Activated CD4-positive, alpha-beta T cell treated with anti-CD3 and anti-CD28 coated beads, Interleukin-2, amount 10 ng/mL, durations not matched to agents 7 days and 5 days (primary cell): Measurements from ENCODE around the gene GYS2. TPM values are rescaled to one million over a fixed set of nuclear protein-coding genes. Genes with fewer than 3 reads are reported as not detected.

Source experiments
- CTCF ChIA-PET: fragments of 350-600 bp; sonication (Branson Sonifier 250); formaldehyde crosslinking; loops from one replicate; lab custom pipeline; 2021; ENCODE audit warnings: antibody characterized with exemption; lab: Charles Lee
- POLR2A ChIA-PET: fragments of 350-600 bp; sonication (Branson Sonifier 250); formaldehyde crosslinking; loops from one replicate; lab custom pipeline; 2021; ENCODE audit warnings: antibody characterized with exemption; lab: Charles Lee
- DNase-seq: peaks from one replicate; pipeline ENCODE4 v3.0.0-alpha.2; 2020
- H3K27ac Mint-ChIP-seq: one replicate; pipeline ENCODE4 v1.8.0; 2021; ENCODE audit warnings: mild to moderate bottlenecking, moderate library complexity, mixed read lengths
- H3K27me3 Mint-ChIP-seq: one replicate; pipeline ENCODE4 v1.8.0; 2021; ENCODE audit warnings: mixed read lengths
- H3K36me3 Mint-ChIP-seq: one replicate; pipeline ENCODE4 v1.8.0; 2021; ENCODE audit warnings: low read depth, mixed read lengths
- H3K4me1 Mint-ChIP-seq: one replicate; pipeline ENCODE4 v1.8.0; 2021; ENCODE audit warnings: mixed read lengths
- H3K4me3 Mint-ChIP-seq: one replicate; pipeline ENCODE4 v1.8.0; 2021; ENCODE audit warnings: mild to moderate bottlenecking, moderate library complexity, mixed read lengths
- H3K9me3 Mint-ChIP-seq: one replicate; pipeline ENCODE4 v1.8.0; 2021; ENCODE audit warnings: mixed read lengths
- total RNA-seq, 2 experiments: library from RNA; stranded (reverse); gene quantifications; one replicate each; pipeline ENCODE4 v1.2.3, GENCODE V29; 2021

The GYS2 gene
- total RNA-seq, 2 experiments from 2014 or later: not detected

- Mint-ChIP-seq H3K4me1 (no peaks in the 10 kb centered on the region), H3K27ac (no peak overlapping the region), H3K9me3 (no peaks in the 10 kb centered on the region), H3K4me3 (no peak overlapping the region), H3K27me3 (peaks cover 4% of the 10 kb centered on the region), H3K36me3 (no peaks in the 10 kb centered on the region)
- DNase-seq: no peak
- ChIA-PET CTCF (interaction anchor here (0.9 to 1.2 kb wide), 3 partner anchors 12 to 106 kb away, joined by 3 to 5 read pairs (median 3); no protein-coding TSS in a partner anchor), POLR2A (no interaction called here)
These were observed 61.5 kb downstream of the GYS2 start for GRCh38 chr12:21543151-21543550.

- Mint-ChIP-seq H3K27ac (no peak overlapping the region), H3K27me3 (peaks cover 4% of the 10 kb centered on the region), H3K36me3 (no peaks in the 10 kb centered on the region), H3K4me1 (no peaks in the 10 kb centered on the region), H3K4me3 (no peak overlapping the region), H3K9me3 (no peaks in the 10 kb centered on the region)
- DNase-seq: no peak
- ChIA-PET CTCF (interaction anchor here (0.9 to 1.4 kb wide), 4 partner anchors 11 to 106 kb away, joined by 3 to 5 read pairs (median 4); no protein-coding TSS in a partner anchor), POLR2A (no interaction called here)
These were observed 62.2 kb downstream of the GYS2 start for GRCh38 chr12:21542403-21542802.

DNA sequence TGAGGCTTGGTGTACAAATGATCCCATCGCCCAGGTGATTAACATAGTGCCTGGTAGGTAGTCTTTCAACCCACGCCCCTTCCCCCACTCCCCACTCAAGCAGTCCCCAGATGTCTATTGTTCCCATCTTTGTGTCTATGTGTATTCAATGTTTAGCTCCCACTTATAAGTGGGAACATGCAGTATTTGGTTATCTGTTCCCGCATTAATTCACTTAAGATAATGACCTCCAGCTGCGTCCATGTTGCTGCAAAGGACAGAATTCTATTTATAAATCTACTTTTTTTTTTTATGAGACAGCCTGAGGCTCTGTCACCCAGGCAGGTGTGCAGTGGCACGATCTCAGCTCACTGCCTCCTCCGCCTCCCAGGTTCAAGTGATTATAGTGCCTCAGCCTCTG lies 62.9 kb downstream of the GYS2 start:
- Mint-ChIP-seq H3K4me1 (no peaks in the 10 kb centered on the region), H3K27ac (no peak overlapping the region), H3K4me3 (no peak overlapping the region), H3K9me3 (no peaks in the 10 kb centered on the region), H3K27me3 (peaks cover 4% of the 10 kb centered on the region), H3K36me3 (no peaks in the 10 kb centered on the region)
- DNase-seq: no peak
- POLR2A ChIA-PET: no interaction called here
- CTCF ChIA-PET: interaction anchor here (0.7 to 1.4 kb wide), 2 partner anchors 14 to 16 kb away, joined by 4 read pairs; partner anchors contain the start of gene SPX

DNA sequence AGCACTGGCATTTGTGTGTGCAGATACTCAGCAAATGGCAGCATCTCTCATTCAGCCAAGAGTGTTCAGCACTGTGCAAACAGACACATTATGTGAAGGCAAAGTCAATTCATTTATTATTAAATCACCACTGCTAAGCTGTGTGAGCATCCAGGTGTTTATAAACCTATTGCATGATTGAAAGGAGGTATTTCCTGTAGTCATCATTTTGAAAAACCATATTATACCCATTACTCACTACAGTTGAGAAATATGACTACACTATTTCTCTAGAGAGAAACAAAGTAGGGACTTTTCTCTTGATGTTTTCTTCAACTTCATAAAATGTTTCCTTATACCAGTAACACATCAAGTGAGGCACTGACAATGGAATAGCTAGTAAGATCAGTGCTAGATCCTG lies 64.8 kb downstream of the GYS2 start:
- no peak for DNase-seq
- no peak overlapping the region for H3K27ac Mint-ChIP-seq
- H3K9me3 Mint-ChIP-seq: no peaks in the 10 kb centered on the region
- CTCF ChIA-PET: interaction anchor here (0.9 kb wide), 1 partner anchor 148 kb away, joined by 3 read pairs; no protein-coding TSS in a partner anchor
- peaks cover 12% of the 10 kb centered on the region for H3K27me3 Mint-ChIP-seq
- POLR2A ChIA-PET: no interaction called here
- no peaks in the 10 kb centered on the region for H3K36me3 Mint-ChIP-seq
- H3K4me1 Mint-ChIP-seq: no peaks in the 10 kb centered on the region
- H3K4me3 Mint-ChIP-seq: no peak overlapping the region

- ChIA-PET CTCF (no interaction called here), POLR2A (no interaction called here)
- Mint-ChIP-seq H3K27me3 (peaks cover 7% of the 10 kb centered on the region), H3K9me3 (no peaks in the 10 kb centered on the region), H3K36me3 (no peaks in the 10 kb centered on the region), H3K4me3 (no peak overlapping the region), H3K27ac (no peak overlapping the region), H3K4me1 (no peaks in the 10 kb centered on the region)
- no peak for DNase-seq
These were observed 66.5 kb downstream of the GYS2 start for GRCh38 chr12:21538061-21538653.

- ChIA-PET CTCF (no interaction called here), POLR2A (no interaction called here)
- Mint-ChIP-seq H3K4me1 (peaks cover 7% of the 10 kb centered on the region), H3K9me3 (peaks cover 4% of the 10 kb centered on the region), H3K4me3 (no peak overlapping the region), H3K27me3 (peaks cover 41% of the 10 kb centered on the region), H3K27ac (no peak overlapping the region), H3K36me3 (no peaks in the 10 kb centered on the region)
- DNase-seq: no peak
These were observed 75.2 kb downstream of the GYS2 start for GRCh38 chr12:21529456-21529855.

DNA sequence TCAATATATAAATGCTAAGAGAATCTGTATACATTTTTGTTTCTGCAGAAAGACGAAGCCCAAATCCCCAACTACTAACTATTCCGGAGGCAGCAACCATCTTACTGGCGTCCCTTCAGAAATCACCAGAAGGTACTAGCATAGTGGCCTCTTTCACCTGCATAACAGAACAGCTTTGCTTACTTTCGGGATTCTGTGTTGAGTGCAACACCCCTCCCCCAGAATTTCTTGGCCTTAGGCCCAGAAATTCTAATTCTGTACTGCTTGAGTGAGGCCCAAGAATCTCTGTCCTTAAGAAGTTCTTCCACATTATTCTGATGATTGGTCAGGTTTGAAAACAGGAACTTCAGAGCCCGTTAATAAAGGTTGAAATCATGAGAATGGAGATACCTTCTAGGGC lies 75.7 kb downstream of the GYS2 start:
- Mint-ChIP-seq H3K4me3 (no peak overlapping the region), H3K36me3 (no peaks in the 10 kb centered on the region), H3K27me3 (peaks cover 45% of the 10 kb centered on the region), H3K9me3 (peaks cover 7% of the 10 kb centered on the region), H3K27ac (no peak overlapping the region), H3K4me1 (peaks cover 7% of the 10 kb centered on the region)
- no peak for DNase-seq
- ChIA-PET CTCF (interaction anchor here (1.6 kb wide), 1 partner anchor 13 kb away, joined by 4 read pairs; no protein-coding TSS in a partner anchor), POLR2A (no interaction called here)

DNA sequence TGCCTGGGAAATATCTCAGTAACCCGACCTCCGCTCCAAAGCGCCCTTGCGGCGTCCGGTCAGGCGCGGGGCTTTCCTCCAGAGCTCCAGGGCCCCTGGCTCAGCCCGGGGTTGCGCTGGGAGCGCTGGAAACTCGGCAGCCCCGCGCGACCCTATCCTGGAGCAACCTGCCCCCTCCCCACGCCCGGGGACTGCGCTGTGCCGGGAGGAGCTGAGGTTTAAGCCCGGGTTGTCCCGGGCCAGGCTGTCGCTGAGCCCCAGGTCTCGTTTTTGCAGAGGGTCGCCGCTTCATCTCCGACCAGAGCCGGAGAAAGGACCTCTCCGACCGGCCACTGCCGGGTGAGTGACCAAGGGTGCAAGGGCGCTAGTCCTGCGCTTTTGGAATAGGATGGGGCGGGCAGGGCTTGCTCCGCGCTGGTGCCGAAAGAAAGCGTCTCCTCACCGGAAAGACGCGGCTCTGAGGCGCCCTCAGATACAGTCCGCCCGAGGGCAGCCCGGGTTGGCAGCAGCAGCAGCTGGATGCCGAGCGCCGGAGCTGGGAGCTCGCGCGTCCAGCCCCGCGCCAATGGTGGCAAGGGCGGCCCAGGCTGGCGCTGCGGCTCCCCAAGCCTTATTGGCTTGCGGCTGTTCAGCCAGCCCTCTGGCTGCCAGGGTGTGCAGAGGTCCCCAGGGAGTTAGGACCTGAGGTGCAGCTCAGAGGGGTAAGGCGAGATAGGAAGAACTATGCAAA lies 77.0 kb downstream of the GYS2 start:
- Mint-ChIP-seq H3K27me3 (peaks cover 49% of the 10 kb centered on the region), H3K9me3 (peaks cover 7% of the 10 kb centered on the region), H3K4me3 (peak overlapping the region; percentile 72), H3K27ac (peak overlapping the region; percentile 20), H3K4me1 (peaks cover 7% of the 10 kb centered on the region), H3K36me3 (no peaks in the 10 kb centered on the region)
- DNase-seq: peak; percentile 69
- POLR2A ChIA-PET: interaction anchor here (0.8 kb wide), 1 partner anchor 26 kb away, joined by 3 read pairs; the partner anchor contains the start of genes GOLT1B and RECQL
- CTCF ChIA-PET: interaction anchor here (1.0 to 2.6 kb wide), 6 partner anchors 8 to 32 kb away, joined by 3 to 9 read pairs (median 4); no protein-coding TSS in a partner anchor

GRCh38 chr12:21526721-21527345 lies 77.8 kb downstream of the GYS2 start:
- CTCF ChIA-PET: interaction anchor here (1.1 to 2.6 kb wide), 4 partner anchors 9 to 28 kb away, joined by 3 to 9 read pairs (median 4); no protein-coding TSS in a partner anchor
- Mint-ChIP-seq H3K4me3 (peak overlapping the region; percentile 72), H3K36me3 (no peaks in the 10 kb centered on the region)

GRCh38 chr12:21526053-21526452 lies 78.6 kb downstream of the GYS2 start, which contains the start of gene SPX:
TSS of gene SPX (plus strand) at chr12:21526296. CDS start at chr12:21526473, 177 bp downstream.
- Mint-ChIP-seq H3K36me3 (no peaks in the 10 kb centered on the region), H3K4me1 (peaks cover 7% of the 10 kb centered on the region), H3K9me3 (peaks cover 7% of the 10 kb centered on the region), H3K27me3 (peaks cover 42% of the 10 kb centered on the region), H3K27ac (peak within 1 kb of the TSS; percentile 46), H3K4me3 (peak within 1 kb of the TSS; percentile 72)
- ChIA-PET POLR2A (no interaction called here), CTCF (interaction anchor here (1.2 to 2.6 kb wide), 2 partner anchors 15 to 16 kb away, joined by 4 to 9 read pairs; no protein-coding TSS in a partner anchor)
- no peak for DNase-seq

More at GRCh38 chr12:21526721-21527345, 77.8 kb downstream of the GYS2 start:
- H3K27me3 Mint-ChIP-seq: peaks cover 47% of the 10 kb centered on the region
- peaks cover 7% of the 10 kb centered on the region for H3K4me1 Mint-ChIP-seq
- POLR2A ChIA-PET: no interaction called here
- H3K27ac Mint-ChIP-seq: peak overlapping the region; percentile 46
- DNase-seq: no peak
- peaks cover 7% of the 10 kb centered on the region for H3K9me3 Mint-ChIP-seq

DNA sequence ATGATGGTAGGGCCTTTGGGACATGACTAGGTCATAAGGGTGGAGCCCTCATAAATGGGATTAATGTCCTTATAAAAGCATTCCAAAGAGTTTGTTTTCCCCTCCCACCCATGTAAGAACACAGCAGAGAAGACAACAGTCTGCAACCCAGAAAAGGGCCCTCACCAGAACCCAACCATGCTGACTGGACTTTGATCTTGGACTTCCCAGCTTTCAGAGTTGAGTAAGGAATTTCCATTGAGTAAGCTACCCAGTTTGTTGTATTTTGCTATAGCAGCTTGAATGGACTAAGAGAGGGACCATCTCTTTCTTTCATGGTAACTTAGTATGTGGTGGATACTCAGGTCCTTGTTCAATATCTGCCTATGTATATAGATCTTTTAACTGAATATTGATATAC lies 81.5 kb downstream of the GYS2 start:
- CTCF ChIA-PET: no interaction called here

GRCh38 chr12:21521541-21521940 lies 83.1 kb downstream of the GYS2 start:
- H3K27me3 Mint-ChIP-seq: peaks cover 19% of the 10 kb centered on the region
- POLR2A ChIA-PET: no interaction called here
- peaks cover 7% of the 10 kb centered on the region for H3K9me3 Mint-ChIP-seq
- no peak for DNase-seq
- H3K36me3 Mint-ChIP-seq: peaks cover 16% of the 10 kb centered on the region
- CTCF ChIA-PET: interaction anchor here (0.6 to 1.9 kb wide), 2 partner anchors 11 to 159 kb away, joined by 3 to 6 read pairs; no protein-coding TSS in a partner anchor
- H3K27ac Mint-ChIP-seq: no peak overlapping the region
- H3K4me1 Mint-ChIP-seq: no peaks in the 10 kb centered on the region
- no peak overlapping the region for H3K4me3 Mint-ChIP-seq

More for the DNA sequence above, 81.5 kb downstream of the GYS2 start:
- peaks cover 4% of the 10 kb centered on the region for H3K4me1 Mint-ChIP-seq
- POLR2A ChIA-PET: no interaction called here
- peaks cover 25% of the 10 kb centered on the region for H3K27me3 Mint-ChIP-seq
- peaks cover 11% of the 10 kb centered on the region for H3K36me3 Mint-ChIP-seq
- no peak overlapping the region for H3K27ac Mint-ChIP-seq
- no peak for DNase-seq
- no peak overlapping the region for H3K4me3 Mint-ChIP-seq
- H3K9me3 Mint-ChIP-seq: peaks cover 7% of the 10 kb centered on the region
